GM12874 (cell line): ENCODE measurements around the gene PPP2CA.

ENCODE experiments used
- CTCF ChIP-seq: IDR thresholded peaks from 2 replicates; pipeline ENCODE4 v1.5.1; 2011; ENCODE audit warnings: low read depth, mild to moderate bottlenecking, control low read depth, low read length, moderate library complexity; ENCODE audit not compliant: insufficient read depth

Gene PPP2CA

GRCh38 chr5:134145041-134145757 is 80.7 kb downstream of the PPP2CA start:
- no peak for TF ChIP-seq CTCF
